A673 (cell line): ENCODE results near the gene GP5. TPM values are rescaled to one million over a fixed set of nuclear protein-coding genes. Genes with fewer than 3 reads are reported as not detected.

Experiments
- BruUV-seq: library from RNA; stranded (reverse); fragments of 400-500 nt; replicated peaks from 2 replicates; lab custom pipeline; 2021; lab: Mats Ljungman, UMichigan
- CTCF ChIA-PET: fragments of 300-600 bp; sonication (Branson Sonifier 250); formaldehyde crosslinking; loops from one replicate; lab custom pipeline; 2022; ENCODE audit warnings: antibody characterized with exemption; lab: Charles Lee
- POLR2A ChIA-PET: fragments of 300-600 bp; sonication (Branson Sonifier 250); formaldehyde crosslinking; loops from one replicate; lab custom pipeline; 2022; ENCODE audit warnings: antibody characterized with exemption; ENCODE audit not compliant: low non-redundant PET; lab: Charles Lee
- DNase-seq: peaks from one replicate; pipeline ENCODE4 v3.0.0-alpha.2; 2015; ENCODE audit warnings: low spot score
- H3K27ac ChIP-seq: fragments of 200-600 bp; sonication (generic); 2 replicates; pipeline ENCODE4 v1.5.1; 2016; ENCODE audit warnings: mixed run types, low read depth, mild to moderate bottlenecking, mixed read lengths, antibody characterized with exemption, low read length; ENCODE audit not compliant: poor library complexity, severe bottlenecking
- H3K27me3 ChIP-seq: fragments of 200-600 bp; sonication (generic); replicated peaks from 2 replicates; pipeline ENCODE4 v1.6.1; 2017; ENCODE audit warnings: mixed run types, low read depth, mild to moderate bottlenecking, mixed read lengths, antibody characterized with exemption, low read length; ENCODE audit not compliant: insufficient read depth, poor library complexity
- H3K36me3 ChIP-seq: fragments of 200-600 bp; sonication (generic); 2 replicates; pipeline ENCODE4 v1.6.1; 2016; ENCODE audit warnings: mixed run types, mild to moderate bottlenecking, mixed read lengths, antibody characterized with exemption, low read length; ENCODE audit not compliant: insufficient read depth, poor library complexity, severe bottlenecking
- H3K4me1 ChIP-seq: fragments of 200-600 bp; sonication (generic); 2 replicates; pipeline ENCODE4 v1.6.1; 2017; ENCODE audit warnings: mixed run types, mild to moderate bottlenecking, mixed read lengths, antibody characterized with exemption, low read length; ENCODE audit not compliant: insufficient read depth, poor library complexity, severe bottlenecking
- H3K4me3 ChIP-seq: fragments of 200-600 bp; sonication (generic); 2 replicates; pipeline ENCODE4 v1.5.1; 2016; ENCODE audit warnings: low read depth, mixed run types, mild to moderate bottlenecking, mixed read lengths, low read length; ENCODE audit not compliant: poor library complexity, severe bottlenecking
- H3K9me3 ChIP-seq: fragments of 200-600 bp; sonication (generic); 2 replicates; pipeline ENCODE4 v1.6.1; 2016; ENCODE audit warnings: mixed run types, low read depth, mild to moderate bottlenecking, mixed read lengths, antibody characterized with exemption, low read length; ENCODE audit not compliant: poor library complexity, severe bottlenecking
- CTCF ChIP-seq: fragments of 300-800, 200-600 bp; sonication (generic); conservative IDR thresholded peaks from 2 replicates; pipeline ENCODE4 v1.5.1; 2017; ENCODE audit warnings: low read depth, mild to moderate bottlenecking, antibody characterized with exemption, low read length, moderate library complexity, mixed read lengths
- EZH2 ChIP-seq: fragments of 200-600 bp; sonication (generic); IDR thresholded peaks from 2 replicates; pipeline ENCODE4 v1.6.1; 2017; ENCODE audit warnings: borderline replicate concordance, low read depth, mild to moderate bottlenecking, mixed read lengths, antibody characterized with exemption, low read length; ENCODE audit not compliant: poor library complexity, severe bottlenecking
- intact Hi-C: fragments of 100-400 bp; cut with micrococcal nuclease; formaldehyde crosslinking; loops from one replicate; pipeline ENCODE4 v1.10.0; 2022; ENCODE audit not compliant: unreplicated experiment
- total RNA-seq: library from RNA; stranded (reverse); gene quantifications from 2 replicates; pipeline ENCODE4 v1.2.3, GENCODE V29; 2021

GP5 gene
- total RNA-seq, 1 experiment from 2014 or later: 0.11 TPM

GRCh38 chr3:194392576-194392975 lies 6.5 kb downstream of the GP5 start:
- H3K27me3 ChIP-seq: no peaks in the 10 kb centered on the region
- H3K4me3 ChIP-seq: no peak overlapping the region
- POLR2A ChIA-PET: no interaction called here
- peaks cover 18% of the 10 kb centered on the region for H3K4me1 ChIP-seq
- TF ChIP-seq EZH2 (no peak), CTCF (no peak)
- H3K36me3 ChIP-seq: no peaks in the 10 kb centered on the region
- no peak for DNase-seq
- CTCF ChIA-PET: no interaction called here
- BruUV-seq: no TSS peak
- peaks cover 9% of the 10 kb centered on the region for H3K9me3 ChIP-seq
- H3K27ac ChIP-seq: no peak overlapping the region
- intact Hi-C loops: no loop called here

- intact Hi-C loops: no loop called here
- ChIA-PET POLR2A (no interaction called here), CTCF (interaction anchor here (1.0 kb wide), 1 partner anchor 203 kb away, joined by 3 read pairs; no protein-coding TSS in a partner anchor)
- no peaks in the 10 kb centered on the region for H3K36me3 ChIP-seq
- no peak overlapping the region for H3K4me3 ChIP-seq
- no TSS peak for BruUV-seq
- no peaks in the 10 kb centered on the region for H3K27me3 ChIP-seq
- no peak for TF ChIP-seq EZH2
- TF ChIP-seq CTCF: no peak
- H3K9me3 ChIP-seq: peaks cover 9% of the 10 kb centered on the region
- no peak overlapping the region for H3K27ac ChIP-seq
- no peak for DNase-seq
- peaks cover 14% of the 10 kb centered on the region for H3K4me1 ChIP-seq
Measured at GRCh38 chr3:194390835-194391234, 8.2 kb downstream of the GP5 start.

GRCh38 chr3:194389269-194389668 lies 9.8 kb downstream of the GP5 start:
- Histone ChIP-seq H3K4me1 (no peaks in the 10 kb centered on the region), H3K9me3 (peaks cover 9% of the 10 kb centered on the region), H3K36me3 (no peaks in the 10 kb centered on the region), H3K27me3 (no peaks in the 10 kb centered on the region), H3K27ac (no peak overlapping the region), H3K4me3 (no peak overlapping the region)
- ChIA-PET CTCF (no interaction called here), POLR2A (no interaction called here)
- DNase-seq: no peak
- intact Hi-C loops: no loop called here
- no peak for TF ChIP-seq EZH2
- TF ChIP-seq CTCF: no peak
- BruUV-seq: no TSS peak
